ENCODE measurements around the gene BCKDHB. TPM values are rescaled to one million over a fixed set of nuclear protein-coding genes. Genes with fewer than 3 reads are reported as not detected.
"Not testable (repeated sequence)": the region's sequence is repeated elsewhere in the genome, so short reads cannot be mapped to it uniquely, and the experiment has no call there.

BCKDHB gene
- total RNA-seq, 1 donor from 2014 or later, result 12.9 TPM

- TF ChIP-seq CTCF (IDR thresholded peaks at IDR 0.05), result no peak
- H3K4me1 Mint-ChIP-seq (ENCODE audit: low read depth), result peaks cover 18% of the 10 kb centered on the region
- H3K4me3 Mint-ChIP-seq (ENCODE audit: unreplicated experiment), result peak overlapping the region; percentile 80
- no peaks in the 10 kb centered on the region for H3K9me3 Mint-ChIP-seq (ENCODE audit: low read depth)
- H3K27ac Mint-ChIP-seq (ENCODE audit: unreplicated experiment), result peak overlapping the region; percentile 80
- no peak for DNase-seq (ENCODE audit: low spot score)
- no peaks in the 10 kb centered on the region for H3K27me3 Mint-ChIP-seq (ENCODE audit: low read depth)
- H3K36me3 Mint-ChIP-seq (ENCODE audit: low read depth), result no peaks in the 10 kb centered on the region
Measured at GRCh38 chr6:80105972-80106417, 476 bp upstream of the BCKDHB start.

DNA sequence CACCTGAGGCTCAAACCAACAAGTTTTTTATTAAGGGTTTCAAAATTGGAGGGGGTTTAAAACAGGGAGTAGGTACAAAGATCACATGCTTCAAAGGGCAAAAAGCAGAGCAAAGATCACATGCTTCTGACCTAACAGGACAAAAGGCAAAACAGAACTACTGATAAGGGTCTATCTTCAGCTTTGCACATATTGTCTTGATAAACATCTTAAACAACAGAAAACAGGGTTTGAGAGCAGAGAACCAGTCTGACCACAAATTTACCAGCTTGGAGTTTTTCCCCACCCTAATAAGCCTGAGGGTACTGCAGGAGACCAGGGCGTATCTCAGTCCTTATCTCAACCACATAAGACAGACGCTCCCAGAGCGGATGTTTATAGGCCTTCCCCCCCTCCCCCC lies 16.1 kb downstream of the BCKDHB start:
- H3K4me1 Mint-ChIP-seq (ENCODE audit: low read depth); H3K27me3 Mint-ChIP-seq (ENCODE audit: low read depth); DNase-seq (ENCODE audit: low spot score); H3K4me3 Mint-ChIP-seq (ENCODE audit: unreplicated experiment); H3K27ac Mint-ChIP-seq (ENCODE audit: unreplicated experiment): not testable (repeated sequence)
- Mint-ChIP-seq H3K9me3 (ENCODE audit: low read depth) (peaks cover 37% of the 10 kb centered on the region), H3K36me3 (ENCODE audit: low read depth) (peaks cover 18% of the 10 kb centered on the region)

DNA sequence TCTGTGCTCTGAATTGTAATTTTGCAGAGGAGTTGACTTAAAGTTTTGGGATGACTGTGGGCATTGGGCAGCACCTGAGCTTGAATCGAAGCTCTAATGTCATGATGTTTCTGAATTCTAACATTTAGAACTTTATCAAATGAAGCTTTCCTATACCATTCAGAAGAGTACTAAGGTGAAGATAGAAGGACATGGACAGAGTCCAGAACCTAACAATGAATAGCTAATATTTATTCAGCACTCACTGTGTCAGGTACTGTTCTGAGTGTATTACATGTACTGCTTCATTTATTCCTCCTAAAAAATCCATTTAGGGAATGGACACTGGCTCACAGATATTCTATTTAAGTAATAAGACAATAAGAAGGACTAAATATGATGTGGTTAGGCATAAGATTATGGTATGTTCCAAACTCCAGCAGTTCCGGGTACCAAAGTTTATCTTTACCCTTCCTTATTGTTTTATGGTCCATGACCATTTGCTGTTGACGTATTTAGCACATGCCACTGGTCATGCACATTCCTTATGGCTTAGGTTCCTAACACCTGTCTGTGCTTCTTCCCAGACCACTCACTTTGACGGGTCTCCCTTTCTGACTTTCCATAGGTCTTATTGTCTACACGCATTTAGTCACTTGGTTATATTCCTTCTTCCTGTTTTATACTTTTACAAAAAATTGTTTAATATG lies 20.3 kb downstream of the BCKDHB start:
- no peak for DNase-seq (ENCODE audit: low spot score)
- Mint-ChIP-seq H3K27me3 (ENCODE audit: low read depth) (no peaks in the 10 kb centered on the region), H3K4me1 (ENCODE audit: low read depth) (peaks cover 19% of the 10 kb centered on the region), H3K27ac (ENCODE audit: unreplicated experiment) (no peak overlapping the region), H3K4me3 (ENCODE audit: unreplicated experiment) (no peak overlapping the region), H3K36me3 (ENCODE audit: low read depth) (peaks cover 16% of the 10 kb centered on the region), H3K9me3 (ENCODE audit: low read depth) (peaks cover 17% of the 10 kb centered on the region)
- TF ChIP-seq CTCF (IDR thresholded peaks at IDR 0.05), result no peak

- DNase-seq (ENCODE audit: low spot score), result no peak
- peaks cover 3% of the 10 kb centered on the region for H3K9me3 Mint-ChIP-seq (ENCODE audit: low read depth)
- peaks cover 7% of the 10 kb centered on the region for H3K36me3 Mint-ChIP-seq (ENCODE audit: low read depth)
- H3K27me3 Mint-ChIP-seq (ENCODE audit: low read depth), result no peaks in the 10 kb centered on the region
- no peak overlapping the region for H3K27ac Mint-ChIP-seq (ENCODE audit: unreplicated experiment)
- peaks cover 24% of the 10 kb centered on the region for H3K4me1 Mint-ChIP-seq (ENCODE audit: low read depth)
- TF ChIP-seq CTCF (IDR thresholded peaks at IDR 0.05), result no peak
- H3K4me3 Mint-ChIP-seq (ENCODE audit: unreplicated experiment), result no peak overlapping the region
Measured at GRCh38 chr6:80129485-80129884, 23.0 kb downstream of the BCKDHB start.

DNA sequence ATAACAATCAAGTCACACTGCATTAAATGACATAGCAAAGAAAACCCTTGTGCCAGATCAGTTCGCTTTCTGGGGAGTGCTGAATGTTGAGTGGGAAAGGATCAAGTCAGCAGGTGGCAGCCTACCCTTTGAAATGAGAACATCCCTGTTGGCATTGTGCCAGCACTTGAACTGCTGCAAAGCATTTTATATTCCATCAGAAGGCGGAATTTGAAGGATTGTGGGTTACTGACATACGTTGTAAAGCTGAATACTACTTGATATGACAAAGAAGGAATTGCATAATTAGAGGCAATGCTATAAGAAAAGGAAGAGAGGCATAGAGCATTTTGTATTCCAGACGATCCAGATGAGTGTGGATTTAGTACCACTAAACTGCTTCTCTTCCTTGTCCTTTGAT lies 26.5 kb downstream of the BCKDHB start:
- Mint-ChIP-seq H3K27ac (ENCODE audit: unreplicated experiment) (no peak overlapping the region), H3K36me3 (ENCODE audit: low read depth) (peaks cover 6% of the 10 kb centered on the region), H3K4me3 (ENCODE audit: unreplicated experiment) (no peak overlapping the region), H3K4me1 (ENCODE audit: low read depth) (peaks cover 23% of the 10 kb centered on the region), H3K27me3 (ENCODE audit: low read depth) (no peaks in the 10 kb centered on the region), H3K9me3 (ENCODE audit: low read depth) (no peaks in the 10 kb centered on the region)
- DNase-seq (ENCODE audit: low spot score), result no peak
- TF ChIP-seq CTCF (IDR thresholded peaks at IDR 0.05), result peak; percentile 82

GRCh38 chr6:80134065-80134464 lies 27.6 kb downstream of the BCKDHB start:
- no peak overlapping the region for H3K27ac Mint-ChIP-seq (ENCODE audit: unreplicated experiment)
- no peak for DNase-seq (ENCODE audit: low spot score)
- TF ChIP-seq CTCF (IDR thresholded peaks at IDR 0.05), result no peak
- H3K36me3 Mint-ChIP-seq (ENCODE audit: low read depth), result peaks cover 6% of the 10 kb centered on the region
- no peak overlapping the region for H3K4me3 Mint-ChIP-seq (ENCODE audit: unreplicated experiment)
- H3K4me1 Mint-ChIP-seq (ENCODE audit: low read depth), result peaks cover 15% of the 10 kb centered on the region
- no peaks in the 10 kb centered on the region for H3K9me3 Mint-ChIP-seq (ENCODE audit: low read depth)
- no peaks in the 10 kb centered on the region for H3K27me3 Mint-ChIP-seq (ENCODE audit: low read depth)
